GM13976 (cell line): ENCODE data around the gene MPC1L.

ENCODE experiments used
- DNase-seq: peaks from one replicate; pipeline ENCODE4 v3.0.0; 2012; ENCODE audit warnings: low spot score
- in situ Hi-C: fragments of 300-500 bp; cut with MboI; formaldehyde crosslinking; loops from one replicate; pipeline ENCODE4 v1.12.0; 2022; ENCODE audit warnings: low sequenced_read_pairs, mixed read lengths, inconsistent platforms; ENCODE audit not compliant: unreplicated experiment
- TF ChIP-seq, protein P1 (sequence below): IDR thresholded peaks from 2 replicates; pipeline ENCODE4 v1.5.1; 2012; ENCODE audit warnings: borderline replicate concordance, mild to moderate bottlenecking; ENCODE audit not compliant: insufficient read depth; ENCODE audit errors: extremely low read depth, missing control alignments, control extremely low read depth

The MPC1L gene

DNA sequence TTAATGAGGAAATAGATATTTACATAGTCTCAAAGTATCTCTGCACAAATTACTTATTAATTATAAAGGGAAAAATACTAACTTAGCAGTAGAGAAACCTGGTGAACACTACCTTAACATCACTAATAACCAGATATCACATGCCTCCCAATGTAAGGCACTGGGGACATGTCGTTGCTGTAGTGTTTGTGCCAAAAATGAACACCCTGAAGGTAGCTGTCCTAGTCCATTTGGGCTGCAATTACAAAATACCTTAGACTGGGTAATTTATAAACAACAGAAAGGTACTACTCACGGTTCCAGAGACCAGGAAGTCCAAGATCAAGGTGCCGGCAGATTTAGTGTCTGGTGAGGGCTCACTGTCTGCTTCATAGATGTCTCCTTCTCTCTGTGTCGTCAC is 10.7 kb upstream of the MPC1L start:
- TF ChIP-seq, protein P1, sequence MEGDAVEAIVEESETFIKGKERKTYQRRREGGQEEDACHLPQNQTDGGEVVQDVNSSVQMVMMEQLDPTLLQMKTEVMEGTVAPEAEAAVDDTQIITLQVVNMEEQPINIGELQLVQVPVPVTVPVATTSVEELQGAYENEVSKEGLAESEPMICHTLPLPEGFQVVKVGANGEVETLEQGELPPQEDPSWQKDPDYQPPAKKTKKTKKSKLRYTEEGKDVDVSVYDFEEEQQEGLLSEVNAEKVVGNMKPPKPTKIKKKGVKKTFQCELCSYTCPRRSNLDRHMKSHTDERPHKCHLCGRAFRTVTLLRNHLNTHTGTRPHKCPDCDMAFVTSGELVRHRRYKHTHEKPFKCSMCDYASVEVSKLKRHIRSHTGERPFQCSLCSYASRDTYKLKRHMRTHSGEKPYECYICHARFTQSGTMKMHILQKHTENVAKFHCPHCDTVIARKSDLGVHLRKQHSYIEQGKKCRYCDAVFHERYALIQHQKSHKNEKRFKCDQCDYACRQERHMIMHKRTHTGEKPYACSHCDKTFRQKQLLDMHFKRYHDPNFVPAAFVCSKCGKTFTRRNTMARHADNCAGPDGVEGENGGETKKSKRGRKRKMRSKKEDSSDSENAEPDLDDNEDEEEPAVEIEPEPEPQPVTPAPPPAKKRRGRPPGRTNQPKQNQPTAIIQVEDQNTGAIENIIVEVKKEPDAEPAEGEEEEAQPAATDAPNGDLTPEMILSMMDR: no peak
- in situ Hi-C loops: no loop called here
- DNase-seq: no peak

- TF ChIP-seq, protein P1: no peak
- DNase-seq: no peak
- in situ Hi-C loops: no loop called here
Observed at GRCh38 chrX:40615976-40616375, 7.3 kb upstream of the MPC1L start.

DNA sequence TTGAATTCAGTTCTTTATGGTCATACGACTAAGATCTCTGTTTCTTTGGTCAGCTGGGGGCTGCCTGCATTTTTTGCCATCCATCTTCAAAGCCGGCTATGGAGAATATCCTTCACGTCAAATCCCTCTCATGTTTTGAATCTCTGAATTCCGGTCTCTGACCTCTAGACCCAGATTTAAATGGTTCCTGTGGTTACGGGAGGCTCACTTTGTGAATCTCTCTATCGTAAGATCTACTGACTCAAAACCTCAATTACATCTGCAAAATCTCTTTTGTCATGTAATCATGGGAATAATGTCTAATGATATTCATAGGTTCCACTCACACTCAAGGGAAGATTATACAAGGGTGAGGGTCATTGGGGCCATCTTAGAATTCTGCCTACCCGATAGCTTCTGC is 5.7 kb upstream of the MPC1L start:
- TF ChIP-seq, protein P1: no peak
- in situ Hi-C loops: no loop called here
- DNase-seq: no peak

DNA sequence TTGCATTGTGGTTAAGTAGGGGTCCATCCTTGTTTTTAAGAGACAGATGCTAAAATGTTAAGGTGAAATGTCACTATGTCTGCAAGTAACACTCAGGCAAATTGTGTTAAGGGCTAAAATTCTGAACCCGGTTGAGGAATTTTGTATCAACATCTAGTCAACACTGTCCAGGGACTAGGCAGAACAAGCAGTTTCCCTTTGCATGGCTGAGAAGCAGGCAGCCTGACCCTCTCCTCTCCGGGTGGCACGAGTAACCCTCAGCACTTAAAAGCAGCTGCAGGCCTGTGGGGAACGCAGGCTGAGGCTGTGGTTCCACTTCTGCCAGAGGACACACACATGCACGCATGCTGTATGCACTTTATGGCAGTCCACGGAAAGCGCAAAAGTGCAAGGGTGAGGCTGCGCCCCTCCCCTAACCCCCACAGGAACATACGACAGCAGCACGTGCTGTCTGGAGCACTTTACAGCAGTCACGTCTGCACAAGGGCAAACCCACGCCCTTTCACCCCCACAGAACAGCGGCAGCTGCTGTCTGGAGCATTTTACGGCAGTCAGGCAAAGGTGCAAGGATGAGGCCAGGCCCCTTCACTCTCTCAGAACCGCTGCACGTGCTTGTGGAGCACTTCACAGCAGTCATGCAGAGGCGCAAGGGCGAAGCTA is 619 bp upstream of the MPC1L start:
- DNase-seq: no peak
- TF ChIP-seq, protein P1: no peak
- in situ Hi-C loops: no loop called here

DNA sequence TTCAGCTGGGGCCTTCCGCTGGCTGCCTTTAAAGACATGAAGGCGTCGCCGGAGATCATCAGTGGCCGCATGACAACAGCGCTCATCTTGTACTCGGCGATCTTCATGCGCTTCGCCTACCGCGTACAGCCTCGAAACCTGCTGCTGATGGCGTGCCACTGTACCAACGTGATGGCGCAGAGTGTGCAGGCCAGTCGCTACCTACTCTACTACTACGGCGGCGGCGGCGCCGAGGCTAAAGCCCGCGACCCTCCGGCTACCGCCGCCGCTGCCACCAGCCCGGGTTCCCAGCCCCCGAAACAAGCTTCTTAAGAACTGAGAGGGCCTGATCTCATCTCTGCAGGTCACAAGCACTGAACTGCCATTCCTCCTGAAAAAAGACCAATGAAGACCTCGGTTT is 437 bp downstream of the MPC1L start:
- in situ Hi-C loops: no loop called here
- TF ChIP-seq, protein P1: no peak
- DNase-seq: no peak

DNA sequence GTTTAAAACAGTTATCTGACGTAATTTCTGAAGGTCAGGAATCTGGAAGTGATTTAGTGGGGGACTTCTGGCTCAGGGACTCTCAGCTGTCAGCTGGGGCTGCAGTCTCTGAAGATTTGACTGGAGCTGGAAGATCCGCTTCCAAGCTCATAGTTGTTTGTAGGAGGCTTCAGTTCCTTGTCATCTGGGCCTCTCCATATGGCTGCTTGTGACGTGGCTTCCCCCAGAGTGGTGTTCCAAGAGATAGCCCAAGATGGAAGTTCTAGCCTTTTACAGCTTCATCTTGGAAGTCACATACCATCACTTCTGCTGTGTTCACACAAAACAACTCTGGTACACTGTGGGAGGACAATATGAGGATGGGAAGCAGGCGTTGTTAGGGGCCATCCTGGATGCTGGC is 2.1 kb downstream of the MPC1L start:
- TF ChIP-seq, protein P1: no peak
- DNase-seq: no peak
- in situ Hi-C loops: no loop called here
